GM12878 (cell line): Measurements from ENCODE around the gene ESPNL. TPM values are rescaled to one million over a fixed set of nuclear protein-coding genes. Genes with fewer than 3 reads are reported as not detected.
A peak's percentile ranks its signal among the peaks of the same experiment; 100 is the strongest.

ENCODE experiments used
- ATAC-seq: fragments of 200-7000 bp; cut with Tn5 transposase; 3 replicates; pipeline ENCODE4 v1.9.1; 2020; ENCODE audit warnings: mild to moderate bottlenecking, moderate library complexity
- BruUV-seq: library from RNA; stranded (reverse); fragments of 400-500 nt; replicated peaks from 2 replicates; lab custom pipeline; 2021; lab: Mats Ljungman, UMichigan
- CTCF ChIA-PET: fragments of 300-600 bp; sonication (Branson Sonifier 250); formaldehyde crosslinking; extraction: SDS; loops from one replicate; lab custom pipeline; 2021; ENCODE audit warnings: inconsistent platforms; lab: Yijun Ruan, JAX
- POLR2A ChIA-PET: fragments of 350-600 bp; formaldehyde crosslinking; extraction: SDS; loops from one replicate; lab custom pipeline; 2021; ENCODE audit warnings: inconsistent platforms; lab: Charles Lee
- RAD21 ChIA-PET: fragments of 300-600 bp; sonication (Branson Sonifier 250); formaldehyde crosslinking; loops from one replicate; lab custom pipeline; 2023; ENCODE audit warnings: antibody characterized with exemption; ENCODE audit not compliant: unreplicated experiment; lab: Charles Lee
- SMC1A ChIA-PET: fragments of 300-600 bp; sonication (Branson Sonifier 250); formaldehyde crosslinking; loops from one replicate; lab custom pipeline; 2023; ENCODE audit not compliant: unreplicated experiment, uncharacterized antibody; lab: Charles Lee
- DNase-seq: peaks from one replicate; pipeline ENCODE4 v3.0.0-alpha.2; 2011; ENCODE audit warnings: low read depth, low spot score
- FAIRE-seq: peaks from 3 replicates; lab custom pipeline; 2011; peaks lifted over from hg19 to GRCh38; lab: Jason Lieb, UNC
- H2AFZ ChIP-seq: 2 replicates; pipeline ENCODE4 v1.6.0; 2011; ENCODE audit warnings: low read depth, low read length, control low read depth; ENCODE audit not compliant: control insufficient read depth
- H3K27ac ChIP-seq: 2 replicates; pipeline ENCODE4 v1.5.1; 2011; ENCODE audit warnings: control low read depth; ENCODE audit not compliant: control insufficient read depth, insufficient read depth
- H3K27me3 ChIP-seq, 2 experiments: replicated peaks in 1 of 2; 2 replicates each; pipeline versions ENCODE4 v1.6.0 to v1.6.1; 2011; ENCODE audit warnings: low read length in 1 of 2; ENCODE audit not compliant: control insufficient read depth in 2 of 2, insufficient read depth in 2 of 2
- H3K36me3 ChIP-seq, 2 experiments: 2 replicates each; pipeline ENCODE4 v1.5.1; 2011; ENCODE audit warnings: low read length in 1 of 2; ENCODE audit not compliant: control insufficient read depth in 2 of 2, insufficient read depth in 2 of 2
- H3K4me1 ChIP-seq: 2 replicates; pipeline ENCODE4 v1.6.1; 2011; ENCODE audit warnings: mild to moderate bottlenecking, low read length, moderate library complexity, mixed read lengths; ENCODE audit not compliant: control insufficient read depth, insufficient read depth
- H3K4me2 ChIP-seq: 2 replicates; pipeline ENCODE4 v1.6.0; 2011; ENCODE audit warnings: control low read depth; ENCODE audit not compliant: control insufficient read depth, insufficient read depth
- H3K4me3 ChIP-seq: fragments of 200-600 bp; sonication (generic); 2 replicates; pipeline ENCODE4 v1.5.1; 2016
- H3K79me2 ChIP-seq: 2 replicates; pipeline ENCODE4 v1.6.0; 2011; ENCODE audit warnings: low read length; ENCODE audit not compliant: control insufficient read depth, insufficient read depth
- H3K9ac ChIP-seq: 2 replicates; pipeline ENCODE4 v1.8.0; 2011; ENCODE audit warnings: low read length, control low read depth, mixed read lengths; ENCODE audit not compliant: control insufficient read depth, insufficient read depth
- H3K9me3 ChIP-seq: replicated peaks from 3 replicates; pipeline ENCODE4 v1.5.1; 2011; ENCODE audit warnings: mild to moderate bottlenecking, low read length; ENCODE audit not compliant: control insufficient read depth, insufficient read depth
- H4K20me1 ChIP-seq: 2 replicates; pipeline ENCODE4 v1.6.0; 2011; ENCODE audit not compliant: control insufficient read depth, insufficient read depth
- PAX5 ChIP-seq: IDR thresholded peaks from 2 replicates; pipeline ENCODE4 v1.6.1; 2011; ENCODE audit warnings: low read depth, low read length, borderline replicate concordance
- POLR2A ChIP-seq: IDR thresholded peaks from 2 replicates; pipeline ENCODE4 v1.6.1; 2011; ENCODE audit warnings: low read depth, mild to moderate bottlenecking, low read length
- POLR2AphosphoS5 ChIP-seq: IDR thresholded peaks from 2 replicates; pipeline ENCODE4 v1.6.1; 2011; ENCODE audit warnings: mild to moderate bottlenecking, low read length, inconsistent platforms
- SRF ChIP-seq, 2 experiments: IDR thresholded peaks; 2 replicates each; pipeline ENCODE4 v1.6.1; 2011; ENCODE audit warnings: low read depth in 2 of 2, low read length in 2 of 2, mild to moderate bottlenecking in 1 of 2, moderate library complexity in 1 of 2
- WGBS: methylation state at CpG from one replicate; pipeline ENCODE4 v1.1.6; 2016; ENCODE audit warnings: low lambda C conversion rate; ENCODE audit not compliant: insufficient replicate concordance, insufficient coverage; ENCODE audit errors: missing lambda C conversion rate; 5-methylcytosine and 5-hydroxymethylcytosine counted together
- in situ Hi-C: fragments of 300-500 bp; cut with MboI; formaldehyde crosslinking; loops from 9 replicates; pipeline ENCODE4 v1.14.3; 2018; ENCODE audit warnings: mixed read lengths
- intact Hi-C: fragments of 100-400 bp; cut with micrococcal nuclease; formaldehyde crosslinking; loops from one replicate; pipeline ENCODE4 v1.14.2; 2022; ENCODE audit not compliant: unreplicated experiment
- polyA plus RNA-seq, 11 experiments: library from polyadenylated mRNA; depleted of rRNA in 4 of 11; unstranded in 6 of 11; stranded (reverse) in 5 of 11; fragments of >200 nt; fragmentation: Nextera tagmentation in 4 of 11; fragmentation: Illumina TruSeq in 1 of 11; extraction: Ambion mirVana in 4 of 11; extraction: Trizol in 1 of 11; gene quantifications; 1 replicate in 1 of 11; 2 replicates in 10 of 11; pipeline versions ENCODE4 v1.2.1 to v1.2.3, GENCODE V29; 2011 to 2016; ENCODE audit warnings: inconsistent platforms in 2 of 11, missing spikeins in 2 of 11, low read depth in 1 of 11
- total RNA-seq, 4 experiments: library from RNA; depleted of rRNA in 3 of 4; stranded (reverse); fragments of >200 nt in 3 of 4; fragmentation: Illumina TruSeq in 1 of 4; extraction: Trizol in 1 of 4; gene quantifications; 2 replicates each; pipeline versions ENCODE4 v1.2.1 to v1.2.3, GENCODE V29; 2013 to 2021

The ESPNL gene
- total and polyA plus RNA-seq, 10 of the 15 experiments (the other 5 are each of a cell fraction or from before 2014, with no cell fraction given): 0.05 to 0.94 (median 0.36) TPM; not detected in 3

GRCh38 chr2:238180554-238180953, 80.4 kb downstream of the ESPNL start:
- in situ Hi-C loops: no loop called here
- H3K4me3 ChIP-seq: no peak overlapping the region
- DNase-seq (no peak), FAIRE-seq (no peak), ATAC-seq (no peak)
- WGBS: 97% methylated on average over 5 of the region's 5 CpGs
- H3K27me3 ChIP-seq: no peaks in the 10 kb centered on the region
- H3K79me2 ChIP-seq: no peaks in the 10 kb centered on the region
- no peaks in the 10 kb centered on the region for H4K20me1 ChIP-seq
- no peak overlapping the region for H3K4me2 ChIP-seq
- ChIA-PET RAD21 (no interaction called here), POLR2A (no interaction called here), SMC1A (no interaction called here), CTCF (no interaction called here)
- H3K4me1 ChIP-seq: no peaks in the 10 kb centered on the region
- no peak overlapping the region for H2AFZ ChIP-seq
- H3K9ac ChIP-seq: no peak overlapping the region
- TF ChIP-seq PAX5: no peak
- peak; percentile 59 for TF ChIP-seq POLR2AphosphoS5
- intact Hi-C loops: no loop called here
- no peak overlapping the region for H3K27ac ChIP-seq
- H3K9me3 ChIP-seq: no peaks in the 10 kb centered on the region
- peaks cover 23 to 46% of the 10 kb centered on the region in 2 experiments for H3K36me3 ChIP-seq
- BruUV-seq: no TSS peak

- ChIA-PET RAD21 (no interaction called here), CTCF (no interaction called here), POLR2A (no interaction called here)
- ATAC-seq (no peak), FAIRE-seq (no peak), DNase-seq (no peak)
- no peaks in the 10 kb centered on the region for H3K9me3 ChIP-seq
- no peaks in the 10 kb centered on the region for H3K4me1 ChIP-seq
- H3K79me2 ChIP-seq: no peaks in the 10 kb centered on the region
- H3K36me3 ChIP-seq: peaks cover 22 to 44% of the 10 kb centered on the region in 2 experiments
- no peak overlapping the region for H3K4me2 ChIP-seq
- no peaks in the 10 kb centered on the region for H3K27me3 ChIP-seq
- no peak overlapping the region for H3K9ac ChIP-seq
- no peak overlapping the region for H3K4me3 ChIP-seq
- H3K27ac ChIP-seq: no peak overlapping the region
- in situ Hi-C loops: no loop called here
- WGBS: 93% methylated on average over 6 of the region's 6 CpGs
- intact Hi-C loops: no loop called here
- 0 out of 2 replicates have a peak, but pooled peaks have one; percentile 12 for TF ChIP-seq POLR2A
- no peak for TF ChIP-seq SRF (IDR thresholded peaks at IDR 0.05; ENCODE audit: low read depth in 2 of 2, low read length in 2 of 2)
- TF ChIP-seq, all 136 proteins: peak for 1
- SMC1A ChIA-PET: no interaction called here
- Histone ChIP-seq H4K20me1 (no peaks in the 10 kb centered on the region), H2AFZ (no peak overlapping the region)
- no TSS peak for BruUV-seq
Measured at GRCh38 chr2:238182362-238182761, 82.2 kb downstream of the ESPNL start.

Other genes with a start within 250 kb of the ESPNL start
Only the 7 nearest of the 9 such genes appear.
- gene UBE2F, start 133.3 kb upstream of the ESPNL start, total RNA-seq (2014; rRNA removed): 18.2 and 26.3 TPM in 2 replicates
- 28.0 and 30.3 TPM in 2 replicates for gene UBE2F, start 133.3 kb upstream of the ESPNL start, total RNA-seq (2014; rRNA removed; fragmentation: Illumina TruSeq; extraction: Trizol)
- 26.1 and 27.7 TPM in 2 replicates for gene UBE2F, start 133.3 kb upstream of the ESPNL start, total RNA-seq (2021)
- gene UBE2F, start 133.3 kb upstream of the ESPNL start, polyA plus RNA-seq (2011; rRNA removed): 56.6 and 59.8 TPM in 2 replicates
- gene UBE2F, start 133.3 kb upstream of the ESPNL start, polyA plus RNA-seq (2014; fragmentation: Illumina TruSeq; extraction: Trizol): 47.6 and 53.7 TPM in 2 replicates
- 10 to 100 TPM; 12.3 to 21.9 TPM for gene UBE2F, start 133.3 kb upstream of the ESPNL start, polyA plus RNA-seq (2014; fragmentation: Nextera tagmentation; extraction: Ambion mirVana)
- 34.9 and 39.9 TPM in 2 replicates for gene UBE2F, start 133.3 kb upstream of the ESPNL start, polyA plus RNA-seq (2014; rRNA removed)
- 10 to 100 TPM; 58.1 to 64.4 TPM for gene UBE2F, start 133.3 kb upstream of the ESPNL start, polyA plus RNA-seq (2016; fragmentation: Nextera tagmentation; extraction: Ambion mirVana)
- gene SCLY, start 39.3 kb upstream of the ESPNL start, total RNA-seq (2014; rRNA removed): 35.4 and 37.9 TPM in 2 replicates
- gene SCLY, start 39.3 kb upstream of the ESPNL start, total RNA-seq (2014; rRNA removed; fragmentation: Illumina TruSeq; extraction: Trizol): 22.6 and 24.4 TPM in 2 replicates
- 31.9 and 34.3 TPM in 2 replicates for gene SCLY, start 39.3 kb upstream of the ESPNL start, total RNA-seq (2021)
- 31.9 and 42.2 TPM in 2 replicates for gene SCLY, start 39.3 kb upstream of the ESPNL start, polyA plus RNA-seq (2011; rRNA removed)
- gene SCLY, start 39.3 kb upstream of the ESPNL start, polyA plus RNA-seq (2014; fragmentation: Illumina TruSeq; extraction: Trizol): 22.2 and 22.3 TPM in 2 replicates
- gene SCLY, start 39.3 kb upstream of the ESPNL start, polyA plus RNA-seq (2014; fragmentation: Nextera tagmentation; extraction: Ambion mirVana): 1 to 10 TPM; 3.3 to 3.6 TPM
- gene SCLY, start 39.3 kb upstream of the ESPNL start, polyA plus RNA-seq (2014; rRNA removed): 30.3 and 35.2 TPM in 2 replicates
- 10 to 100 TPM; 46.4 to 49.1 TPM for gene SCLY, start 39.3 kb upstream of the ESPNL start, polyA plus RNA-seq (2016; fragmentation: Nextera tagmentation; extraction: Ambion mirVana)
- 0.05 TPM in 1 of 2 replicates, not detected in the other for gene KLHL30, start 38.3 kb downstream of the ESPNL start, total RNA-seq (2014; rRNA removed)
- gene KLHL30, start 38.3 kb downstream of the ESPNL start, total RNA-seq (2014; rRNA removed; fragmentation: Illumina TruSeq; extraction: Trizol): not detected in 2 replicates
- gene KLHL30, start 38.3 kb downstream of the ESPNL start, total RNA-seq (2021): 0.05 TPM in 1 of 2 replicates, not detected in the other
- not detected in 2 replicates for gene KLHL30, start 38.3 kb downstream of the ESPNL start, polyA plus RNA-seq (2011; rRNA removed)
- not detected in 2 replicates for gene KLHL30, start 38.3 kb downstream of the ESPNL start, polyA plus RNA-seq (2014; fragmentation: Illumina TruSeq; extraction: Trizol)
- gene KLHL30, start 38.3 kb downstream of the ESPNL start, polyA plus RNA-seq (2014; fragmentation: Nextera tagmentation; extraction: Ambion mirVana): not detected
- gene KLHL30, start 38.3 kb downstream of the ESPNL start, polyA plus RNA-seq (2014; rRNA removed): not detected in 2 replicates
- gene KLHL30, start 38.3 kb downstream of the ESPNL start, polyA plus RNA-seq (2016; fragmentation: Nextera tagmentation; extraction: Ambion mirVana): under 1 TPM in 1 of 2 experiments, not detected in 1; 0.03 TPM
- not detected in 2 replicates for gene ERFE, start 58.6 kb downstream of the ESPNL start, total RNA-seq (2014; rRNA removed)
- gene ERFE, start 58.6 kb downstream of the ESPNL start, total RNA-seq (2014; rRNA removed; fragmentation: Illumina TruSeq; extraction: Trizol): not detected in 2 replicates
- not detected in 2 replicates for gene ERFE, start 58.6 kb downstream of the ESPNL start, total RNA-seq (2021)
- not detected in 2 replicates for gene ERFE, start 58.6 kb downstream of the ESPNL start, polyA plus RNA-seq (2011; rRNA removed)
- gene ERFE, start 58.6 kb downstream of the ESPNL start, polyA plus RNA-seq (2014; fragmentation: Illumina TruSeq; extraction: Trizol): not detected in 2 replicates
- not detected for gene ERFE, start 58.6 kb downstream of the ESPNL start, polyA plus RNA-seq (2014; fragmentation: Nextera tagmentation; extraction: Ambion mirVana)
- not detected in 2 replicates for gene ERFE, start 58.6 kb downstream of the ESPNL start, polyA plus RNA-seq (2014; rRNA removed)
- gene ERFE, start 58.6 kb downstream of the ESPNL start, polyA plus RNA-seq (2016; fragmentation: Nextera tagmentation; extraction: Ambion mirVana): not detected
- 30.2 and 30.8 TPM in 2 replicates for gene ILKAP, start 103.4 kb downstream of the ESPNL start, total RNA-seq (2014; rRNA removed)
- 22.9 and 24.0 TPM in 2 replicates for gene ILKAP, start 103.4 kb downstream of the ESPNL start, total RNA-seq (2014; rRNA removed; fragmentation: Illumina TruSeq; extraction: Trizol)
- 42.2 and 44.5 TPM in 2 replicates for gene ILKAP, start 103.4 kb downstream of the ESPNL start, total RNA-seq (2021)
- 39.2 and 46.5 TPM in 2 replicates for gene ILKAP, start 103.4 kb downstream of the ESPNL start, polyA plus RNA-seq (2011; rRNA removed)
- 23.7 and 30.2 TPM in 2 replicates for gene ILKAP, start 103.4 kb downstream of the ESPNL start, polyA plus RNA-seq (2014; fragmentation: Illumina TruSeq; extraction: Trizol)
- gene ILKAP, start 103.4 kb downstream of the ESPNL start, polyA plus RNA-seq (2014; fragmentation: Nextera tagmentation; extraction: Ambion mirVana): 10 to 100 TPM in 1 of 2 experiments, 1 to 10 TPM in 1; 4.2 to 11.2 TPM
- gene ILKAP, start 103.4 kb downstream of the ESPNL start, polyA plus RNA-seq (2014; rRNA removed): 55.8 and 65.3 TPM in 2 replicates
- 10 to 100 TPM; 63.8 to 64.8 TPM for gene ILKAP, start 103.4 kb downstream of the ESPNL start, polyA plus RNA-seq (2016; fragmentation: Nextera tagmentation; extraction: Ambion mirVana)
- 1.4 and 1.5 TPM in 2 replicates for gene HES6, start 139.7 kb downstream of the ESPNL start, total RNA-seq (2014; rRNA removed)
- 0.23 and 0.67 TPM in 2 replicates for gene HES6, start 139.7 kb downstream of the ESPNL start, total RNA-seq (2014; rRNA removed; fragmentation: Illumina TruSeq; extraction: Trizol)
- 1.7 and 1.8 TPM in 2 replicates for gene HES6, start 139.7 kb downstream of the ESPNL start, total RNA-seq (2021)
- 0.33 and 0.61 TPM in 2 replicates for gene HES6, start 139.7 kb downstream of the ESPNL start, polyA plus RNA-seq (2011; rRNA removed)
- 0.21 TPM in 1 of 2 replicates, not detected in the other for gene HES6, start 139.7 kb downstream of the ESPNL start, polyA plus RNA-seq (2014; fragmentation: Illumina TruSeq; extraction: Trizol)
- gene HES6, start 139.7 kb downstream of the ESPNL start, polyA plus RNA-seq (2014; fragmentation: Nextera tagmentation; extraction: Ambion mirVana): under 1 TPM; 0.11 to 0.15 TPM
- 1.2 and 2.5 TPM in 2 replicates for gene HES6, start 139.7 kb downstream of the ESPNL start, polyA plus RNA-seq (2014; rRNA removed)
- 1 to 10 TPM in 1 of 2 experiments, under 1 TPM in 1; 1.00 to 1.1 TPM for gene HES6, start 139.7 kb downstream of the ESPNL start, polyA plus RNA-seq (2016; fragmentation: Nextera tagmentation; extraction: Ambion mirVana)
- gene PER2, start 188.3 kb downstream of the ESPNL start, total RNA-seq (2014; rRNA removed): 6.4 and 8.7 TPM in 2 replicates
- gene PER2, start 188.3 kb downstream of the ESPNL start, total RNA-seq (2014; rRNA removed; fragmentation: Illumina TruSeq; extraction: Trizol): 4.1 and 4.5 TPM in 2 replicates
- gene PER2, start 188.3 kb downstream of the ESPNL start, total RNA-seq (2021): 11.1 and 15.1 TPM in 2 replicates
- gene PER2, start 188.3 kb downstream of the ESPNL start, polyA plus RNA-seq (2011; rRNA removed): 2.9 and 4.7 TPM in 2 replicates
- 3.8 and 4.9 TPM in 2 replicates for gene PER2, start 188.3 kb downstream of the ESPNL start, polyA plus RNA-seq (2014; fragmentation: Illumina TruSeq; extraction: Trizol)
- 1 to 10 TPM; 1.5 to 2.6 TPM for gene PER2, start 188.3 kb downstream of the ESPNL start, polyA plus RNA-seq (2014; fragmentation: Nextera tagmentation; extraction: Ambion mirVana)
- 4.2 and 5.7 TPM in 2 replicates for gene PER2, start 188.3 kb downstream of the ESPNL start, polyA plus RNA-seq (2014; rRNA removed)
- 1 to 10 TPM; 4.4 to 5.5 TPM for gene PER2, start 188.3 kb downstream of the ESPNL start, polyA plus RNA-seq (2016; fragmentation: Nextera tagmentation; extraction: Ambion mirVana)